ENCODE measurements around the gene PUDP. TPM values are rescaled to one million over a fixed set of nuclear protein-coding genes. Genes with fewer than 3 reads are reported as not detected.

Gene PUDP
- total RNA-seq, 4 donors from 2014 or later = 7.2 to 31.2 (median 22.8) TPM

DNA sequence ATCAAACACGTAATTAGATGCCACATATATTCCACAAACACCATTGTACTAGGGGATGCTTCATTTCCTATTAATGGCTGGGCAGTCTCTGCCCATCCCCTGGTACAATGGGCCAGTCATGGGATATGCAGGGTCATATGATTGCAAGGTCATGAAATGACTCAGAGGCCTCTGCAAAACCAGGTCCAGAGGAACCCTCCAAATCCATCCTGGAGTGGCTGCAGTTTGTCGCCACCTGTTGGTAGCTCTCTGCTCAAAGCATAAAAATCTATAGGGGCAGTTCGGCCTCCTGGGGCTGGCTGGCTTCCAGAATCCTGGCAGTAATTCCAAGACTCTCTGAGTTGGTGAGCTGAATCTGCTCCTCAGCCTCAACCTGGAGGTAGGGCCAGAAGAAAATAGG is 22.9 kb upstream of the PUDP start:
- Histone ChIP-seq H3K27me3 (no peaks in the 10 kb centered on the region), H3K9me3 (no peaks in the 10 kb centered on the region), H3K4me1 (no peaks in the 10 kb centered on the region), H3K36me3 (no peaks in the 10 kb centered on the region), H3K4me3 (no peak overlapping the region), H3K27ac (no peak overlapping the region)
- intact Hi-C loops (cut with DNase I; ENCODE audit: low total_unique reads) (no loop called here), in situ Hi-C loops (cut with MboI; ENCODE audit: low sequenced_read_pairs in 4 of 4) (no loop called here)
- no peak for DNase-seq
- no peak for TF ChIP-seq POLR2A (IDR thresholded peaks at IDR 0.05)
- TF ChIP-seq, protein P1, sequence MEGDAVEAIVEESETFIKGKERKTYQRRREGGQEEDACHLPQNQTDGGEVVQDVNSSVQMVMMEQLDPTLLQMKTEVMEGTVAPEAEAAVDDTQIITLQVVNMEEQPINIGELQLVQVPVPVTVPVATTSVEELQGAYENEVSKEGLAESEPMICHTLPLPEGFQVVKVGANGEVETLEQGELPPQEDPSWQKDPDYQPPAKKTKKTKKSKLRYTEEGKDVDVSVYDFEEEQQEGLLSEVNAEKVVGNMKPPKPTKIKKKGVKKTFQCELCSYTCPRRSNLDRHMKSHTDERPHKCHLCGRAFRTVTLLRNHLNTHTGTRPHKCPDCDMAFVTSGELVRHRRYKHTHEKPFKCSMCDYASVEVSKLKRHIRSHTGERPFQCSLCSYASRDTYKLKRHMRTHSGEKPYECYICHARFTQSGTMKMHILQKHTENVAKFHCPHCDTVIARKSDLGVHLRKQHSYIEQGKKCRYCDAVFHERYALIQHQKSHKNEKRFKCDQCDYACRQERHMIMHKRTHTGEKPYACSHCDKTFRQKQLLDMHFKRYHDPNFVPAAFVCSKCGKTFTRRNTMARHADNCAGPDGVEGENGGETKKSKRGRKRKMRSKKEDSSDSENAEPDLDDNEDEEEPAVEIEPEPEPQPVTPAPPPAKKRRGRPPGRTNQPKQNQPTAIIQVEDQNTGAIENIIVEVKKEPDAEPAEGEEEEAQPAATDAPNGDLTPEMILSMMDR (IDR thresholded peaks at IDR 0.05 in 4 of 5, conservative IDR thresholded peaks at IDR 0.05 in 1 of 5) = no peak
- no peak for ATAC-seq

DNA sequence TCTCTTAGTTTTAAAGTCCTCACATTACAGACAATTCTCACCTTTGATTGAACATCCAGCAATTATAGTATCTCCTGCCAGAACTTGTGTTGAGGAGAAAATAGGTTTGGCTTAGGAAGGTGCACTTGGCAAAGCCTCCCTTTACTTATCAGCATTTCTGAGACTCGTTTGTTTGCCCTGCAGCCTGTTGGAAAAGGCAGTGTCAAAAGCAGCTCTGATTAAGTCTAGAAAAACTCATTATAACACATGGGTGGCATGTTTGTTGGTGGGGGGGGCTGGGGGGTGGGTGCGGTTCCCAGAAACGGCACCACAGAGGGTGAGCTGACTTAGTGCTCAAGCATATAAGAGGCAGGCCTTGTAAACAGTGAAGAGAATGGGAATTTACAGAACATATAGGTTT is 21.7 kb upstream of the PUDP start:
- no peaks in the 10 kb centered on the region for H3K9me3 ChIP-seq
- no peak overlapping the region for H3K4me3 ChIP-seq
- intact Hi-C loops (cut with DNase I; ENCODE audit: low total_unique reads) (no loop called here), in situ Hi-C loops (cut with MboI; ENCODE audit: low sequenced_read_pairs in 4 of 4) (no loop called here)
- H3K27me3 ChIP-seq = no peaks in the 10 kb centered on the region
- H3K27ac ChIP-seq = no peak overlapping the region
- no peaks in the 10 kb centered on the region for H3K4me1 ChIP-seq
- no peak for ATAC-seq
- DNase-seq = no peak
- H3K36me3 ChIP-seq = no peaks in the 10 kb centered on the region
- TF ChIP-seq POLR2A (IDR thresholded peaks at IDR 0.05) = no peak
- TF ChIP-seq, protein P1 (IDR thresholded peaks at IDR 0.05 in 4 of 5, conservative IDR thresholded peaks at IDR 0.05 in 1 of 5) = no peak

DNA sequence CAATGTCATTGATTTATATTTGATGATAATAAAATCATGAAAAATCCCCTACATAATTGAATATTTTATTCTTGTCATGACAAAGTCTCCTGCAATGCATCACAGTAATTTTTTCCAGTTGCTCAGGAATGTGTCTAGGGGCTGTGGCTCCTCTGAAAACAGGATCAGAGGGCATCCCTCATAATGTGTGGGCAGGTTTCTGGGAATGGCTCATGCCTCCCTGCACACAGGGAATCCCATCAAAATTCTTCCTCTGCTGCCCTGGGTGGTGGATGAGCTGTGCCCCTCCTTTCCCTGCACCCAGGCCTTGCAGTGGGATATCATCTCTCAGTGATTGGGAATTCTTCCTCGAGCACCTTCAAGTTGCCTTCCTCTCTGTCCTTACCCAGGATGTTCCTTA is 20.4 kb upstream of the PUDP start:
- H3K4me1 ChIP-seq = no peaks in the 10 kb centered on the region
- no peak for DNase-seq
- no peak overlapping the region for H3K27ac ChIP-seq
- ATAC-seq = no peak
- no peaks in the 10 kb centered on the region for H3K27me3 ChIP-seq
- H3K36me3 ChIP-seq = no peaks in the 10 kb centered on the region
- in situ Hi-C loops (cut with MboI; ENCODE audit: low sequenced_read_pairs in 4 of 4) (no loop called here), intact Hi-C loops (cut with DNase I; ENCODE audit: low total_unique reads) (no loop called here)
- H3K4me3 ChIP-seq = no peak overlapping the region
- TF ChIP-seq, protein P1 (IDR thresholded peaks at IDR 0.05 in 4 of 5, conservative IDR thresholded peaks at IDR 0.05 in 1 of 5) = no peak
- no peak for TF ChIP-seq POLR2A (IDR thresholded peaks at IDR 0.05)
- H3K9me3 ChIP-seq = no peaks in the 10 kb centered on the region

DNA sequence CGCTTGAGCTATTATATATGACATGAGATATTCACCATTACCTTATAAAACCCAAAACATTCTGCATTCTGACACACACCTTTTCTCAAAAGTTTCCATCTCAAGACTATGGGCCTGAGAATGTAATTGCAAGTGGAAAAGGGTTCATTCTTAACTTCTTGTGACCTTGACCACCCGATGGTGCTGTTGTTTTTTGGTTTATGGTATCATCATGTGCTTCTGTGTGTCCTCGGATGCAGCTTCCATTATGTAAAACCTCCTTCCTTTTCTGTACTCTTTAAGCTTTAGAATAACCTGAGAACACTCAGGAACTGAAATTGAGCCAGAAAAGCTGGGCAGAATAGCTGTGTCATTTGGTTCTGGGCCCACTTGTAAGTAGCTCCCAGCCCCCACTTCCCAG is 16.2 kb upstream of the PUDP start:
- no peak for ATAC-seq
- in situ Hi-C loops (cut with MboI; ENCODE audit: low sequenced_read_pairs in 4 of 4) = no loop called here
- intact Hi-C loops (cut with DNase I; ENCODE audit: low total_unique reads) = no loop called here

More for the DNA sequence above, 16.2 kb upstream of the PUDP start:
- DNase-seq = no peak
- Histone ChIP-seq H3K27me3 (no peaks in the 10 kb centered on the region), H3K4me1 (no peaks in the 10 kb centered on the region), H3K9me3 (no peaks in the 10 kb centered on the region), H3K36me3 (no peaks in the 10 kb centered on the region), H3K27ac (no peak overlapping the region), H3K4me3 (no peak overlapping the region)
- TF ChIP-seq, protein P1 (IDR thresholded peaks at IDR 0.05 in 4 of 5, conservative IDR thresholded peaks at IDR 0.05 in 1 of 5) = no peak

Data from gastrocnemius medialis (tissue), 4 donors.